GM19467 (cell line): ENCODE results near the gene ANAPC4.
"Not testable (repeated sequence)": the region's sequence is repeated elsewhere in the genome, so short reads cannot be mapped to it uniquely, and the experiment has no call there.

Experiments
- ATAC-seq: cut with Tn5 transposase; IDR thresholded peaks from one replicate; pipeline ENCODE4 v1.9.1; 2021; ENCODE audit warnings: mild to moderate bottlenecking, moderate library complexity; ENCODE audit not compliant: unreplicated experiment

The ANAPC4 gene, protein sequence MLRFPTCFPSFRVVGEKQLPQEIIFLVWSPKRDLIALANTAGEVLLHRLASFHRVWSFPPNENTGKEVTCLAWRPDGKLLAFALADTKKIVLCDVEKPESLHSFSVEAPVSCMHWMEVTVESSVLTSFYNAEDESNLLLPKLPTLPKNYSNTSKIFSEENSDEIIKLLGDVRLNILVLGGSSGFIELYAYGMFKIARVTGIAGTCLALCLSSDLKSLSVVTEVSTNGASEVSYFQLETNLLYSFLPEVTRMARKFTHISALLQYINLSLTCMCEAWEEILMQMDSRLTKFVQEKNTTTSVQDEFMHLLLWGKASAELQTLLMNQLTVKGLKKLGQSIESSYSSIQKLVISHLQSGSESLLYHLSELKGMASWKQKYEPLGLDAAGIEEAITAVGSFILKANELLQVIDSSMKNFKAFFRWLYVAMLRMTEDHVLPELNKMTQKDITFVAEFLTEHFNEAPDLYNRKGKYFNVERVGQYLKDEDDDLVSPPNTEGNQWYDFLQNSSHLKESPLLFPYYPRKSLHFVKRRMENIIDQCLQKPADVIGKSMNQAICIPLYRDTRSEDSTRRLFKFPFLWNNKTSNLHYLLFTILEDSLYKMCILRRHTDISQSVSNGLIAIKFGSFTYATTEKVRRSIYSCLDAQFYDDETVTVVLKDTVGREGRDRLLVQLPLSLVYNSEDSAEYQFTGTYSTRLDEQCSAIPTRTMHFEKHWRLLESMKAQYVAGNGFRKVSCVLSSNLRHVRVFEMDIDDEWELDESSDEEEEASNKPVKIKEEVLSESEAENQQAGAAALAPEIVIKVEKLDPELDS

DNA sequence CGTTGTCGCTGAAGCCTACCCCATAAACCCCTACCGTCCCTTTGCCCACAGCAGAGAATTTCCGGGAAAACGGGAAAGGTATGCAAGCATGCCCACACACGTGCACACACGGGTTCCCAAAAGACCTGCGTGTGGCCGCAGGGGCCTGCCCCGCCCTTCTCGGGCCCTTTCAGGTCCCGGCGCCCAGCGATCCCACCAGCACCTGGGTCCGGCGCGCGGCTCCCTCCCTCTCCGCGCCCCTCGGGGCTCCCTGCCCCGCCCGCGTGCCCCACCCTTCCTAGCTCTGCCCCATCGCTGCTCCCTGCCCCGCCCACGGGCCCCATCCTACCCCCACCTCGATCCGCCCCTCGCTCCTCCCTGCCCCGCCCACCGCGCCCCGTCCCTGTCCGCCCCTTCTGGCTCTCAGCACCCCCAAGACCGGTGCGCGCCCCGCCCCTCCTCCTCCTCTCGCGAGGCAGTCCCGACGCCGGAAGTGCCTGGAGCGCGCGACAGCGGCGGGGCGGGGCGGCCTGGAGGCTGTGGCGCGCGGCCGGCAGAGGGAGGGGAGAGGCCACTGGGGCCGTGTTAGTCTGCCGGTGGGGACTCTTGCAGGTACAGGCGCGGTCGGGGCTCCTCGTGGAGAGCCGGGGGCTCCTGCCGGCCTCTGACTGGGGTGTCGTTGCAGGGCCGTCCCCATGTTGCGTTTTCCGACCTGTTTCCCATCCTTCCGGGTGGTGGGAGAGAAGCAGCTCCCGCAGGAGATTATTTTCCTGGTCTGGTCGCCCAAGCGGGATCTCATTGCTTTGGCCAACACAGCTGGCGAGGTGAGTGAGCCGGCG, at the start of gene ANAPC4:
Gene ANAPC4 (plus strand): TSS at position 510 of the 818 bp plus-strand sequence. CDS start 165 bp downstream, at position 675.
- peak; percentile 96 for ATAC-seq

DNA sequence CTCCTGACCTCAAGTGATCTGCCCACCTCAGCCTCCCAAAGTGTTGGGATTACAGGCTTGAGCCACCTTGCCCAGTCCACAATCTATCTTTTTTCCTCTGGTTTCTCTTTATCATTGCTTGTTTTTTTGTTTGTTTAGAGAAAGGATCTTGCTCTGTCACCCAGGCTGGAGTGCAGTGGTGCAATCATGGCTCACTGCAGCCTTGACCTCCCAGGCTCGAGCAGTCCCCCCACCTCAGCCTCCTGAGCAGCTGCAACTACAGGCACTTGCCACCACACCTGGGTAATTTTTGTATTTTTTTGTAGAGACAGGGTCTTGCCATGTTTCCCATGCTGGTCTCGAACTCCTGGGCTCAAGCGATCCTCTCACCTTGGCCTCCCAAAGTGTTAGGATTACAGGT, 48.6 kb upstream of the ANAPC4 start:
- not testable (repeated sequence) for ATAC-seq

DNA sequence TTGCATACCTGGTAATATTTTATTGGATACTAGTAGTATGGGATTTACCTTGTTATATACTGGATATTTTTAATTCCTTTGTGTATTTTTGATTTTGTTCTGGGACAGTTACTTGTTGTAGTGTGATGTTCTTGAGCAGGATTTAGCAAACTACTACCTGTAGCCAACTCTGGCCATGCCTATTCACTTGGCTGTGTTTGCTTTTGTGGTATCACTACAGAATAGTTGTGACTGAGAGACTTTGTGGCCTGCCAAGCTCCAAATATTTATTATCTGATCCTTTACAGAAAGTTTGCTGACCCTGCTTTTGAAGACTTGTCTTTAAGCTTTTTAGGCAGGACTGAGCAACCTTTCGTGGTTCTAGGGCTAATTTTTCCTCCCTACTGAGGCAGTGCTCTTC, 46.7 kb upstream of the ANAPC4 start:
- no peak for ATAC-seq

DNA sequence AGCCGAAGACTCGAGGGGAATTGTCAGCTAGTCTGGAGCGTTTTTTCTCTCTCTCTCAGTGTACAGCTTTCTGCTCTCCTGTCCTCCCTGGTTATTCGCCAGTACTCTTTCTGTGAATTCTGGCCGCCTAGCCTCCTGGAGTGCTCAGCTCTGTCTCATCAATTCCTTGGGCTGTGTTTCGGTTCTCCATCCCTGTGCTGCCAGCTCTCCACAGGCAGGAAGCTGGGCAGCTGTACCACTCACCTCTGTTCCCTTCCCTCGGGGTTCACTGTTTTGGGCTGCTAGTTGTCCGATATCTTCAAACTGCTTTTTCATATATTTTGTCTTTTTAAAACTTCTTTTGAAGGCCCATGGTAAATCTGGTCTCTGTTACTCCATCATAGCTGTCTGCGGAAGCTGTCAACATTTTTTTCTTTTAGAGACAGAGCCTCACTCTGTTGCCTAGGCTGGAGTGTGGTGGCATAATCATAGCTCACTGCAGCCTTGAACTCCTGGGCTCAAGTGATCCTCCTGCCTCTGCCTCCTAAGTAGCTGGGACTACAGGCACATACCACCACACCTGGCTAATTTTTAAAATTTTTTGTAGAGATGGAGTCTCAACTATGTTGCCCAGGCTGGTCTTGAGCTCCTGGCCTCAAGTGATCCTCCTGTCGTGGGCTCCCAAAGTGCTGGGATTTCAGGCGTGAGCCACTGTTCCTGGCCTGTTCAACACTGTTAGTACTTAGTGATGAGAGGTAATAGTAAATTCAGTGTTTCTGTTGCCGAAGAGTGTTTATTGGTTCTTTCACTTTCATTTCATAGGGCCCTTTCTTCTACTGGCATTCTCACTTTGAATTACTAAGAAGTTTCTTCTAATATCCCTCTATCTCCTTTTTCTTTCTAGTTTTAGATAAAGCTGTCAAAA, 45.9 kb upstream of the ANAPC4 start:
- peak; percentile 68 for ATAC-seq

DNA sequence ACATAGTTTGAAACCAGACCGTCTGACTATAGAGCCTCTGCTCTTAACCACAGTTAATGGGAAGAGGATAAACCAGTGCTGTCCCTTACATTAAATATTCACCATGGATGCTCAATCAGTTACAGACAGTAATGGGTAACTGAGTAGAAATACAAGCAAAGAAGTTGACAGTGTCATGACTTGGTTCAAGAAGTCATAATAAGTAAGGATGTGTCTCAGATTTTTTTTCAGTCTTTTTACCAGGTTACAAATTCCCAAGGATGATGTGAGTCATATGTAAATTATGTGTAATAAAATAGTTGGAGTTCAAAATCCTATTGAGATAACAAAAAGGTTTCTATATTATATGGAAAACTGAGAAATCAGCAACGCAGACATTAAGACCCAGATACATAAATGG, 33.4 kb upstream of the ANAPC4 start:
- ATAC-seq: no peak

DNA sequence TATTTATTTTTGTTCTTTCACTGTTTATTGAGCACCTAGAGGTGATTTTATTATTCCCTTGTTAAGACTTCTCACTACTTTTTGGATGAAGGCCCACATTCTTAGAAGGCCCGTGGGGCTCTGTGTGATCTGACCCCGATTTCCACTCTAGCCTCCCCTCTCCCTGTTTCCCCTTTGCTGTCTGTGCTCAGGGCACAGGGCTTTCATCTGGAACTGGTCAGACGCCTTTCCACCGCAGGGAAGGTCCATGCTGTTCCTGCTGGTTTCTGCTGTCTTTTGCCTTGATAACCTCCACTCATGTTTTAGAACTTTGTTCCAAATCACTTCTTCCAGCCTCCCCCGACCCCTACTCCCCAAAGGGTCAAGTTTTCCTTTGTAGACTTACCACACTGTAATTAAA, 31.3 kb upstream of the ANAPC4 start:
- no peak for ATAC-seq

DNA sequence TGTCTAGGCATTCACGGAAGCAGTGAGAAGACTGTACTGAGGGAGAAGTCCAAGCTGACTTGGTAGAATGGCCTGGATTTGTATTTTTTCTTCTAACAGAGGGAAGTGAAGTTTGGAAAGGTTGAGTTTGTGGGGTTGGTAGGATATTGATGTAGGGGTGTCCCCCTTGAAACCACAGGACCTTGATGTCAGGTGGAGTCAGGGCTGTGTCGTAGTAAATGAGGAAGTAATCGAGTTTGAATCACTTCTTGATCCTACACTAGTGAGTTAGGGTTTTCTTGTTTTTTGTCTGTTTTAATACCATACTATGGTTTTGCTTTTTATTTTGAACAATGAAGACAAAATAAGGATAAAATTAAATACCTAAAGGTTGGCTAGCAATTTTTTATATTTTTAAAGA, 30.1 kb upstream of the ANAPC4 start:
- peak; percentile 60 for ATAC-seq

DNA sequence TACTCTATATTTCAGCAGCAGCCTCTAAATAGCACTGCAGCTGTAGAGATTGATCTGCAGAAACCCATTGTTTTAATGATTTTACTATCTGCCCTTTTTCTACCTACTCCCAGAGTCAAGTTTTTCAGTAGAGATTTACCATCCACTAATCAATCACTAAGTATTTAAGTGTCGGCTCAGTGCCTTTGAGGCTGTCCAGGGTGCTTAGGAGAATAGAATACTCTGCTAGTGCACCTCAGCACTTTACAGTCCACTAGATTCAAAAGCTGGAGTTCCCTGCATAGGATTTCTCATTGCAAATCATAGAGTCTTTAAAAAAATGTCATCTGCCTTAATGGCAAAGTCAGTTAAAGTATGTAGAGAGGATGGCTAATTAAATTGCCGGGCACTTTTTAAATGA, 29.6 kb upstream of the ANAPC4 start:
- no peak for ATAC-seq

DNA sequence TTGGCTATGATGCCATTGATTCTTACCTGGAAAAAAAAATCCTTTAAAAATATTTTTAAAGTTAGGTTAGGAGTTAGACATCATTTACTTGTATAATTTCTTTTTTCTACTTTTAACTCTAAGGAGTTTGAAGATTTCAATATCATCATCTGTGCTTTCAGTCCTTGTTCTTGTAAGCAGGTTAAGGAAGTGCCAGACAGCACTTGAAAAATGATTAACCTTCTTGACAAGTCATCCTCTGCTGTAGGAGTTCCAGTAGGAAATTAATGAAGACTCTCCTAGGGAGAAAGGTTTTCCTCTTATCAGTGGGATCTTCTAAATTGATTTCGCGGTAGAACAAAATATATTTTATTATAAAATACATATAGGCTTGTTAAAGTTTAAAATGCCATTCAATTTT, 29.1 kb upstream of the ANAPC4 start:
- no peak for ATAC-seq

DNA sequence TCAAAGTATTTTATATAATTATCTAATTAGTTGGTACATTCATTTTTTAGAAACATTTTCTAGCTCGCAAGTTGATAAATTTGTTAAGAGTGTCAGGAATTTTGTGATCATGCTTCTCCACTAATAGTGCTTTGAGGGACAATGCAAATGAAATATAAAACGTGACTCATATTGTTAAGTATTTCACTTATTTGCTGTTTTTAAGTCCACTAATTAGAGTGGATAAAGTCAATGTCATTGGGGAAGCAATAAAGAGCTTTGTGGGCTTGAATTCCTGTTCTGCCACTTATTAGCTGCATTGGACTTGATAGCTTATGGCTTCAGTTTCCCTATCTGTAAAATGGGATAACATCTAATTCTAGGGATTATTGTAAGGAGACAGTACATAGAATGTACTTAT, 26.5 kb upstream of the ANAPC4 start:
- ATAC-seq: no peak

DNA sequence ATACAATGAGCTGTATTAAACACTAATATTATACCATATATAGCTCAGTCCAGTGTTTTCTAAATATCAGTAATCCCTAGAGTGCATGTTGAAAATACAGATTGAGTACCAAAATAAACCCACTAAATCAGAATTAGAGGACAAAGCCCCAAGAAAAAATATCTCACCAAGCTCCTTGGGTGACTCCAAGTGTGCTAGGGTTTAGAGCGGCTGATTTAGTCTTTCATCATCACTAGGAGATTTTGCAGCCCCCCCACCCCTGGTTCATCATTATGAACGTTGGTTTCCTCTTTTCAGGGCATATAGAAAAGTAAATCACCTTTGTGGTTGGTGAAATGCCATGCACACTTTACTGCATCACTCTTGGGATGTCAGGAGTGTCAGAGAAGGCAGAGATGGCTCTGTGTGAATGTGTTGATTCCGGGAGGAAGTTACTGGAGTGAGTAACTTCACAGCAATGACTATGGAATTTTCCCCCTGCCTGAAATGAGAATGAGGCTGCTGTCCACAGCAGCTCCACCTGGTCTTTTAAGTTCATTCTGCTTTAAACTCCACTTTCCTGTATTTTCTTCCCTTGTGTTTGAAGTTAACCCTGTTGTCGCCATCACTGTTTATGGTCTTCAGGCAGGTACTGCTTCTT, 25.2 kb upstream of the ANAPC4 start:
- ATAC-seq: no peak

DNA sequence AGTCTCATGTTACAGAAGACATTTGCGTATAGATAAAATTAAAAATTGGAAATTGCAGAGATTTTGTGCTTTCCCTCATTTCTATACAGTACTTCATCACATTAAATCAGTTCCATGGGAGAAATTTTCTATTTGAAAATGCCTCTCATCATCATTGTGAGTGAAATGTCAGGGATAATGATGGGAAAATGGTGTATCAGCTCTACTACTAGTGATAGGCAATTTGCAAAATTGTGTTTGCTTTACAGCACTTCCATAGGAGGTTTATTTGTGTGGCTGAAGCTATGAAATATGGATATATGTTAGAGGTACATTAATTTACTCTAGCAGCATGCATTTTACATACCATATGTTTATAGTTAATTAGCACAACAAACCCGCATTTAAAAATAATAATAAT, 21.0 kb upstream of the ANAPC4 start:
- no peak for ATAC-seq

DNA sequence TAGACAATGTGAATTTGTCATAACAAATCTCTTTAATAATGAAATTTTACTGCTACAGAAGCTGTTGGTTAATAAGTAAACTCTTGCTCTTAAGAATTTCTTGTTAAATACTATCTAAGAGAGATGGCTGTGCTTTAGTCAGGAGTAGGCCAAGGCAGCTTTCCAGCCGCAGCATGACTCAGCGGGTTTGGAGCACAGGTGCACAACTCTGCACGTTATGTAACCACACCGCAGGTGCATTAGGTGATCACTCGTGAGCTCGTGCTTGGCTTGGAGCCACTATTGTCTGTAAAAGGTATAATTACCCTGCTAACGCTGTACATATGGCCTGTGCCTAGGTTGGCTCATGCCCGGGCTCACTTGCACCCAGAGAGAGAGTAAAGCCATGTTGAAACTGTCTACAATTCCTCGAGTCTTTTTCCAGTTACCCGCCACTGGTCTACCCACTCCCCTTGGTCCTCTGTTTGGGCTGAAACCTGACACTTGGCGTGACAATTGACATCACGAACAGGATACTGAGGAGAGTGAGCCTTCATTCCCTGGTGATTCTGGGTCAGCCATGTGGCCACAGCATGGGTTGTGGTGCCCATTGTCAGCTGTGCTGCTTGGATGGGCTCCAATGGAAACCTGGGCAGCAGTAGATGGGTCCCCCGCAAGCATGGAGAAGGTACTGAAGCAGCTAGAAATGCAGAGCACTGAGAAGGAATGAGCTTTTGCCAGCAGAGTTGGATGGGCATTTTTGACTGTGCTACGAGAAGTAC, 18.4 kb upstream of the ANAPC4 start:
- ATAC-seq: no peak

DNA sequence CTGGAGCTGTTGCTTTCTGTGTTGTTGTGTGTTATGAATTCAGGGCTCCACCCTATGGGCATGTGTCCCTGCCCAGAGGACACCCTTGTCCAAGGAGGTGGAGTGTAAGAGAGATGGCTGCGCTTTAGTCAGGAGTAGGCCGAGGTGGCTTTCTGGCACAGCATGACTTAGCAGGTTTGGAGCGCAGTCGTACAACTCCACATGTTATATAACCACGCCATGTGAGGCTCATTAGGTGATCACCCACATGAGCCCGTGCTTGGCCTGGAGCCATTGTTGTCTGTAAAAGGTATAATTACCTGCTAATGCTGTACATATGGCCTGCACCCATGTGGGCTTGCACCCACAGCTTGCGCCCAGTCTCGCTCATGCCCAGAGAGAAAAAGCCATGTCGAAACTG, 15.8 kb upstream of the ANAPC4 start:
- ATAC-seq: no peak

DNA sequence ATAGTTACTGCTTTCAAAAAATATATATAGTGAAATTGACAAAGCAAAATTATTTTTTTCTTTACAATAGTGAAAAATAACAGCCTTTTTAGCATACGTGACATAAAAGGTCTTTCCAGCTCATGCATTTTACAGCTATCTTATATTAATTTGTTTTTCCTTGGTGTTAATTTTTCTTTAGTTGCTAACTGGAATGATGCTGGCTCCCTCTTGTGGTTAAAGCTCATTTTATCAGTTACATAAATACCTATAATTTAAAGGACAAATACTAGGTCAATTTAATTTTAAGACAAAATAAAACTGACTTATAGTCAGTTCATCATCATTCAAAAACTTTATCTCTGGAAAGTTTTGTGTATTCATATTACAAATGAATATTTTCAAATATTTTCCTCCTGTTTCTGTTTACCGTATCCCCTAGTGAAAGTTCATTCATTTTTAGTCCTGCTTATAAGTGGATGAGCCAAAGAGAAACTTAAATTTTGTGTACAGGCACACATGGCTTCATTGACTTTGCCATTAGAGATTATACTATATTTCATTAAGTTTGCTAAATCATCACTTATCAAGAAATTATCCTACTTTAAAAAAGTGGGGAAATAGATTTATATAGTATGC, 9.9 kb upstream of the ANAPC4 start:
- no peak for ATAC-seq

DNA sequence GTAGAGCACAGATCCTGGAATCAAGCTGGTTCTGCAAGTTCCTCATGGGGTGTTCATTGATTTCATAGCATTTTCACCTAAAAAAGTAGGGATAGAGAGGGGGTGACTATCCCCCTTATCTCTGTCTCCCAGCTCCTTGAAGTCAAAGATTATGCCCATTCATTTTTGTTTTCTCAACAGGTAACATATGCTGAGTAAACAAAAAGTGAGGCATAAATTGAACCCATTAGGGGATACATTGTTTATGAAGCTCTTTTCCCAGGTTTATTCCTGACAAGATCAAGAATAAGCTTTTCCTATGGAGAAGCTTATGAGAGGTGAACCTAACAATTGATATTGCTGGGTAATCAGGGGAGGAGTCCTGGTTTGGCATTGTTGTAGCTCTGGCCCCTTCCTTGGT, 9.2 kb upstream of the ANAPC4 start:
- ATAC-seq: no peak

DNA sequence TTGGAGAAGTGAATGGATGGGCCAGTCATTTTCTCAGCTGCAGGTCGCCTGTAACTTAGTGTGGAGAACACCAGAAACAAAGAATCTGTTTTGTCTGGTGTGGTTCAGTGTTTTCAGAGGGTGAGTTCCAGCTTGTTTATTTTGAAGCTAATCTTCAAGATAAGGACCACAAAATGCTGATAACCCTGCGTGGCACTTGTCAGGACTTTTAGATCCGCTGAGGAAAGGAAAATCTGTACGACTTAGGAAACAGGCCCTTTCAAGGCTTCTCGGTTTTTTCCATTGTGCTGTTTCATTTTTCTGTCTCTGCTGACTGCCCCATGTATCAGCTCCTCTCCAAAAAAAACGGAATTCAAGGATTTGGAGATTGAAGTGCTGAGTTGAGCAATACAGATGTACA, 8.7 kb upstream of the ANAPC4 start:
- ATAC-seq: no peak

DNA sequence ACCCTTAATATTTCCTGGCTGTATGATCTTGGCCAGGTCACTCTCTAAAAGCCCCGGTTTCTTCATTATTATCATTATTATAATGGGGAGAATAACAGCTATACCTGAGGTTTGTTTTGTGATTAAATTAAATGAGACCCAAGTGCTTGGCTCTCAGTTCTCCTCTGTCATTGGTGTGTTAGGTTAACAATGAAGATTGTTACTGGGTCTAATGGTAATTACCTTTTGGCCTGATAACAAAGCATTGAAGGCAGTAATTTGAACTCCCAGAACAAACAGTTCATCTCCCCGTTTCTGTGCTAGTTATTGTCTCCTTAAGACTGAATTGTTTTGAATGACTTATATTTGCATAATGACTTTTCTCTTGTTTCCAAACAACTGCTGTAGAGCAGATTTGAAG, 6.8 kb upstream of the ANAPC4 start:
- ATAC-seq: no peak

DNA sequence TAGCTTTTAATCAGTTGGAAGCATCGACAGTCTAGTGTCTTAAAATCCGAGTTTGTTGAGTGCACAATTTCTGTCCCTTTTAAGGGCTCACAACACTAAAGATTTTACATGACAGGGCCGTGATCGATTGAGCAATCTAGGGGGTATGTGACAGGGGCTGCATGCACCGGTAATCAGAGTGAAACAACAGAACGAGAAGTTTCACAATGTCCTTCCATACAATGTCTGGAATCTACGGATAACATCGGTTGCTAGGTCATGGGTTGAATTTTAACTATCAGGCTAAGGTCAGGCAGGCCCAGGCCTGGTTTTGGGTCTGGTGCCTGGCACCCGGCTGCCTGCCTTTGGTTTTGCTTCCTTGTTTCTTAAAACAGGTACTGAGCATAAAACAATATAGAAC, 4.5 kb upstream of the ANAPC4 start:
- ATAC-seq: not testable (repeated sequence)
